ENCODE measurements around the gene FSTL3.
"Not testable (repeated sequence)": the region's sequence is repeated elsewhere in the genome, so short reads cannot be mapped to it uniquely, and the experiment has no call there.

FSTL3 gene

DNA sequence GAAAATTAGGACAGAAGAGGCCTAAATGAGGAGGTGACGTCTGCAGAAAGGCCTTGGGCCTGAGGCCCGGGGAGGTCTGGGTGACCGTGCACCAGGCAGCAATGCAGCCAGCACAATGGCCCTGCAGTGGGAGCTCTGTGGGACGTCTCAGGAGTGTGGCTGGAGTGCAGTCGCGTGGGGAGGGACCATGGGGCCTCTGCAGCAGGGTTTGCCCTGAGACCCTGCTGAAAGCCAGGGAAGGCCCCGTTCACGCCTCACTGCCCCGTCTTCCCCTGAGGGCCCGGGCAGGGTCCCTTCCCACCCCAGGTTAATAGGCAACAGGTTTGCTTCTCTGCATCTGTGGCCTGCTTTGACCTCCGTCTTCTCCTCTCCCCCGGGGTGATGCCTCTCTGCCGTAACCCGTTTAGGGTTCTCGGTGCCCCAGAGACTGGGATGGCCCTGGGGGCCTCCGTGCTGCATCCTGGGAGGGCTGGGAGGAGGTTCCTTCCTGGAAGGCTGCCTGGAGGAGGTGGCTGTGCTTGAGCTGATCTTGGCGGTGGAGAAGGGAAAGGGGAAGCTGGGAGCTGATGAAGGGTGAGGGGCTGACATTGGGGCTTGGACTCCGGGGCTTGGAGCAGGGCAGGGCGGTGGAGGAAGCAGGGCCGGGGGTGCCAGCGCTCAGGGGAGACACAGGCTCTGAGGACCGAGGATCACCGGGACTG lies 42.2 kb downstream of the FSTL3 start:
- no peak for DNase-seq

DNA sequence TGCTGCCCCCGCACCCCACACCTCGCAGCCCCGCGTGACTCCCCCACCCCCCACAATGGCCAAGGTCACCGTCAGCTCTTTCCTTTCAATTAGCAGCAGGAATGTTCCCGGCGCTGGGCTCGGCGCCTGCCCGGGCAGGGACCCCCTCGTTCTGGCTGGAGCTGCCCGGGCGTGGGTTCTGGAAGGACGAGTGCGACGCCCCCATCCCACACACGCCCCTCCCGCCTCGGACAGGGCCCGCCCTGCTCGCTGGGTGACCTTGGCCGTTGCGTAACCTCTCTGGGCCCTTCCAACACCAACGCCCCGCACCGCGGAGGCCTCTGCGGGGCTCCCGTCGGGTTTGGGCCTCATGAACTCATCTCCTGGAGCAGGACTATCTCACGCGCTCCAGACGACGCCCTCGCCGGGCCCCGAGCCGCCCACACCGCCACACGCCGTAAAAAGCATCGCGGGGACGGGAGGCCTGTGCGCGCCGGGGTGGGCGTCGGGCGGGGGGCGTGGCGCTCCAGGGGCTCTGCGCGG lies 42.9 kb downstream of the FSTL3 start:
- DNase-seq: peak; percentile 55

DNA sequence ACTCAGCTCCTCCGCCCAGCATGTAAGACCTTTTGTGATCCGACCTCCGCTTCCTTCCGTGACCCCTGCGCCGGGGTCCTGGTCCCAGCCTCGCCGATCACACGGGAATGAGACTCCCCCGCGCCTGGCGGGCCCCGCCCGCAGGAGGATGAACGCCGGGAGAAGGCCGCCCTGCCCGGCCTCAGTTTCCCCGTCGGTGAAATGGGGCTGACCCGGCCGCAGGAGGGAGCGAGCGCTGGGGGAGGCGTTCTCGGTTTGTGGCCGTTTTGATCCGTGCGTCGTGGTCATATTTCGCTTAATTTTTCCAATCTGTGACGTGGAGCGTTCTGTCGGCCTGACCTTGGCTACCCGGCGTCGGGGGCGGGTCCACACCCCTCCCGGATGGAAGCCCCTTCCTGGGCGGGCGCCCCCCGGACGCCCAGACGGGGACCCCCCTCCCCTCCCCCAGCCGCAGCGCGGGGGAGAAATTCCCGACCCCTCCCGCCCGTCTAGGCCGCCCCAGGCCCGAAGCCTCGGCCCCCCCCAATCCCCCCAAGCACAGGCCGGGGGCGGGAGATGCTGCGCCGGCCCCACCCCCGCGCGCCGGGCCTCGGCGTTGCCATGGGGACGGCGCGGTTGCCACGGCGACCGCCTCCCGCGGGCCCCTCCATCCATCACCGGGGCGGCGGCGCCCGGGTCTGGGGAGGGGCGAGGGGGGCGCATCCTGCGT lies 43.6 kb downstream of the FSTL3 start:
- no peak for DNase-seq

DNA sequence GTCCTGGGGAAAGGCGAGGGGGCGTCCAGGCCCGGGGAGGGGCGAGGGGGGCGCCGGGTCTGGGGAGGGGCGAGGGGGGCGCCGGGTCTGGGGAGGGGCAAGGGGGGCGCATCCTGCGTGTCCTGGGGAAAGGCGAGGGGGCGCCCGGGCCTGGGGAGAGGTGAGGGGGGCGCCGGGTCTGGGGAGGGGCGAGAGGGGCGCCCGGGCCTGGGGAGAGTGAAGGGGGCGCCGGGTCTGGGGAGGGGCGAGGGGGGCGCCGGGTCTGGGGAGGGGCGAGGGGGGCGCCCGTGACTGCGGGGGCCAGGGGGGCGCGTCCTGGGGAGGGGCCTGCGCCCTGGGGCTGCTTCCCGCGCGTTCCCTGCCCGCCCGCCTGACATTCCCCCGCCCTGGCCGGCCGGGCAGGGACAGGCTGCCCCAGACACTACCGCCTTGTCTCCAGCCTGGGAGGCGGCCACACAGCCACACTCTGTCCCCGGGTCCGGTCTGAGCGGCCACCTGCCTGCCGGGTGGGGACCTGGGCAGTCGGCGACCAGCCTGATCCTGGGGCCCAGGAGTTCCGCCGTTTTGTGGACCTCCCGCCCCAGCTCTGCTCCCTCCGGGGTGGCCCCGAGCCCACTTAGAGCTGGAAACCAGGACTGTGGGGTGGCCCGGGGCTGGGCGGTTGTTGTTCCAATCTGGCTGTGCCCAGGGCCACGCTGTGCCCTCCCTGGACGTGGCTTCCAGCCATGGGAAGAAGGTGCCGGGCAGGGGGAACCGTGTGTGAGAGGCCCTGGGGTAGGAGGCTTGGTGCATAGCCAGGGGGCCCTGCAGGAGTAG lies 44.4 kb downstream of the FSTL3 start:
- DNase-seq: no peak

DNA sequence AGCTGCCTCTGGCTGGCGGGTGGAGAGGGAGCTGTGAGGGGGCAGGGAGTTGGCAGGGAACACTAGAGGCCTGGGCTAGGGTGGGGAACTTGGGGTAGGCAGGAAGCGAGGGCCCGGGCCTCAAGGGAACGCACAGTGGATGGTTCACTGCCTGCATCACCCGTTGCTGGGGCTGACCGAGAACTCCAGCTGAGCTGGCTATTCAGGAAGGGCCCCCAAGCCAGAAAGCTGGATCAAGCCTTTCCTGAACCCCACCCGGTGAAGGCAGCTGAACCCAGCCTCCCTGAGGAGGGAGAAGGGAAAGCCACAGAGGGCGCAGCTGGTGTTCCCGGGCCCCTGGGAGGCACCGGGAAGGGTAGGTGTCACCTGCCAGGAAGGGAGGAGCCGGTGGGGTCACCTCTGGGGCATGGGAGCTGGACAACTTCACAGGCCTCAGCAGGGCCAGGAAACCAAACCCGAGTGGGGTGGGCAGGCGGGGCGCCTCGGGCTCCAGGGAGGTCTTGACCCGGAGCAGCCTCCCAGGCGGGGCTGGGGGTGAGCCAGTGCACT lies 46.4 kb downstream of the FSTL3 start:
- no peak for DNase-seq

DNA sequence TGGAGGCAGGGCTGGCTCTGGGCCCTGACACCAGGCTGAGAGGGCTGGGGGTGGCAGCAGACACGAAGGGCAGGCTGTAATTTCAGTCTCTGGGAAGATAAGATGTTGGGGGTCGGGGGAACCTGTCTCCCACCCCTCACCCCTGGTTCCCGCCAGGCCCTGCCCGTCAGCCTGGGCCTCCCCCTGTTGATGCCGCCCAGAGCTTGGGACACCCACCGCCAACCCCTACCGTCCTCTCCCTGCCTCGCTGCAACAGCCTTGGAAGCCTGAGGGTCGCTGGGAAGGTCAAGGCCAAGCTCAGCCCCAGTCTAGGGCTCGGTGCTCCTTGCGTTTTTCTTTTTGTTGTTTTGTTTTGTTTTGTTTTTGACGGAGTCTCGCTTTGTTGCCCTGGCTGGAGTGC lies 47.1 kb downstream of the FSTL3 start:
- no peak for DNase-seq

DNA sequence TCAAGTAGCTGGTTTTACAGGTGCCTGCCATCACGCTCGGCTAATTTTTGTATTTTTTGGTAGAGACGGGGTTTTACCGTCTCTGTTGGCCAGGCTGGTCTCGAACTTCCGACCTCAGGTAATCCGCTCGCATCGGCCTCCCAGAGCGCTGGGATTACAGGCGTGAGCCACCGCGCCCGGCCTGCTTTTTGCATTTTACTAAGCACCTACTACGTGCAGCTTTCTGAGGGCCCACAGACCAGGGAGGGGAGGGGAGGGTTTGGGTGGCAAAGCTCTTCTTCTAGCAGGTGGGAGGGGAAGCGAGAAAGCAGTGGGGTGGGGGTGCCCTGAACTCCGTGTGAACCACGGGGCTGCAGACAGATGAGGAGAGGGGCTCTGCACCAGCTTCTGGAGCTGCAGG lies 47.5 kb downstream of the FSTL3 start:
- DNase-seq: no peak

DNA sequence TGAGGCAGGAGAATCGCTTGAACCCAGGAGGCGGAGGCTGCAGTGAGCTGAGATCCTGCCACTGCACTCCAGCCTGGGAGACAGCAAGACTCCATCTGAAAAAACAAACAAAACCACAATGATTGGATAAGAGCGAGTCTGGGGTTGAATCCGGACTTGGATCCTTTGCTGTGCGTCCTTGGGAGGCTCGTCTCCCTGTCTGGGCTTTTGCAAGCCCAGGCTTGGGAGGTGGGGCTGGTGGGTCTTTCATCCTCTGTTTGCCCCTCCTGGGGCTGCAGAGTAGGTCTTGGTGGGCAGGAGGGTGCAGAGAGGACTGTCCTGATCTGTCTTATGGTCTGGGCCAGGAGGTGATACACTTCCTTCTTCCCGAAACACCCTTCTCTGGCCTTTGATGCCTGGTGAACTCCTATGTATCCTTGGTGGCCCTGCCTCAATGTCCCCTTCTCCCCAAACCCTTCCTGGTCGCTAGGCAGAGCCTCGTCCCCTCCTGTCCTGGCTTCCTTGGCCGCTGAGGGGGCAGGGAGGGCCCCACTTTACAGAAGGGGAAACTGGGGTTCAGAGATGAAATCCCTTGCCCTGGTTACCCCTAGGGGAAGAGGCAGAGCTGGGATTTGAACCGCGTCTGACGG lies 49.4 kb downstream of the FSTL3 start:
- no peak for DNase-seq

DNA sequence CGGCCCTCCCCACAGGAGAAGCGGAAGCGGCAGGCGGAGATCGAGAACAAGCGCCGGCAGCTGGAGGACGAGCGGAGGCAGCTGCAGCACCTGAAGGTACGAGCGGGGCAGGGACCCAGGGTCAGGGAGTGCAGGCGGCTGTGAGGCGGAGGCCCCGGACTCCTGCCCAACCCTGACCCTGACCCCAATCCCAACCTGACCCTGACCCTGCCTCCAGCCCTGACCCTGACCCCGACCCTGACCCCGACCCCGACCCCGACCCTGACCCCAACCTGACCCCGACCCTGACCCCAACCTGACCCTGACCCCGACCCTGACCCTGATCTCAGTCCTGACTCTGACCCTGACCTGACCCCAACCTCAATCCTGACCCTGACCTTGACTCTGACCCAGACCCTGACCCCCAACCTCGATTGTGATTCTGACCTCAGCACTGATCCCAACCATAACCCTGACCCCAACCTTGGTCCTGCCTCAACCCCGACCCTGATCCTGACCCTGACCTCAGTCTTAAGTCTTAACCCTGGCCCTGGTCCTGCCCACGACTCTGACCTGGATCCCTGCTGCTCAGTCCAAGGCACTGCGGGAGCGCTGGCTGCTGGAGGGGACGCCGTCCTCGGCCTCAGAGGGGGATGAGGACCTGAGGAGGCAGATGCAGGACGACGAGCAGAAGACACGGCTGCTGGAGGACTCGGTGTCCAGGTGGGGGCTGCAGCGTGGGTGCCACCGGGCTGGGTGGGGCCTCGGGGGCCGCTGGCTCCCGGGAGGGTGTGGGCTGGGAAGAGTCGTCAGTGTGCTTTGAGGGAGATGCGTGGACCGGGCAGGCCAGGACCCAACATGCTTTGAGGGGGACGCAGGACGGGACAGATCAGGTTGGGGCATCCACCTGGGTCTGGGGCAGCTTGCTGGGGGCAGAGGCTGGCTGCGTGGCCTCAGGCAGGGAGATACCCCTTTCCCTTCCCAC lies 51.1 kb downstream of the FSTL3 start:
- DNase-seq: no peak

DNA sequence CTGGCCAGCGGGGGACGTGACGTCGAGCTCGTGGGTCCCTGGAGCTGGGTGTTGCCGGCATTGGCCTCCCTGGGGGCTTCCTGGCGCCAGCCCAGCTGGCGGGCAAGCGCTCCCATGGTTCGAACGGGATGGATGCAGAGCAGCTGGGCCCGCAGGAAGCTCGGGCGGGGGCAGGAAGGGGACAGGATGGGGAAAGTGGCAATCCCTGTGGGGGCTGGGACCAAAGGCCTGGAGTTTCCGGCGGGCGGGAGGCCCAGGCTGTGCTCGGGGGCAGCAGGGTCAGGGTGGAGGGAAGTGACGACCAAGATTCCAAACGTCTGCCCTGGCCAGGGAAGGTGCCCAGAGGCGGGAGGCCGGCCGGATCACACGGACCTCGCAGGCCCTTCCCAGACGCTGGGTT lies 51.8 kb downstream of the FSTL3 start:
- DNase-seq: no peak

DNA sequence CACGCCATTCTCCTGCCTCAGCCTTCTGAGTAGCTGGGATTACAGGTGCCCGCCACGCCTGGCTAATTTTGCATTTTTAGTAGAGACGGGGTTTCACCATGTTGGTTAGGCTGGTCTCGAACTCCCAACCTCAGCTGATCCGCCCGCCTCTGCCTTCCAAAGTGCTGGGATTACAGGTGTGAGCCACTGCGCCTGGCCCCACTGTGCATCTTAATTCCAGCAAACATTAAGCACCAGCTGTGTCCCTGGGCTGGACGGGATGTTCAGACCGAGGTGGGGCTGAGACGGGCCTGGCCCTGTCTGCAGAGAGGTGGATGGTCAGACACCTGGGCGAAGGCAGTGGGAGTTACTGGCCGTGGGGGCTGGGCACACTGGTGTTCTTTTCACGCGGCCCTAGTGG lies 53.4 kb downstream of the FSTL3 start:
- not testable (repeated sequence) for DNase-seq

DNA sequence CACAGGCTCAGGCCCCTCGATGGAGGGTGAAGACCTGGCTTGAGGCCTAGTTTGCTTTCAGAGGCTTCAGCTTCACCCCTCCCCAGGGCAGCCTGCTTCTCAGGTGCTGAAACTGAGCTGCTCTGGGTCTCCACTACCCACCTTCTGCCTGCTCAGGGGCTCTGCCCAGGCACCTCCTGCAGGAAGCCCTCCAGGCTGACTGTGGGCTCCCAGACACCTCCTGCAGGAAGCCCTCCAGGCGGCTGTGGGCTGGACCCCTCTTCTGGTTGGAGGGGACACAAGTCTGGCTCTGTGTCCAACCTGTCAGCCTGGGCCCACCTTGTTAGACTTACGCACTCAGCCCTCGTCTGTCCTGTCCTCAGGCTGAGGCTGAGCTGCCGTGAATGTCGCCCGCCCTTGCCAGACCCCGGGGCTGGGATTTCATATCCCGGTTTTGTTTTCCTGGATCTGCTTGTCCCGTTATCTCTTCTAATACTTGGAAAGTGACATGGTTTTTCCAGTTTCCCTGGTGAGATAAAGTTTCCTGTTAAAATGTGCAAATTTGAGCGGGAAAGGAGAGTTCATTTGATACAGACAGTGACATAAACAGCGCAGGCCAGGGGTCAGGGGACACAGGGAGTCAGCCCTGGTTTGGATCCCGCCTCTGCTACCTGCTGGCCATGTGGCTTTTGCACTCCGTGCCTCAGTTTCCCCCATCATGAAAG lies 53.9 kb downstream of the FSTL3 start:
- no peak for DNase-seq

DNA sequence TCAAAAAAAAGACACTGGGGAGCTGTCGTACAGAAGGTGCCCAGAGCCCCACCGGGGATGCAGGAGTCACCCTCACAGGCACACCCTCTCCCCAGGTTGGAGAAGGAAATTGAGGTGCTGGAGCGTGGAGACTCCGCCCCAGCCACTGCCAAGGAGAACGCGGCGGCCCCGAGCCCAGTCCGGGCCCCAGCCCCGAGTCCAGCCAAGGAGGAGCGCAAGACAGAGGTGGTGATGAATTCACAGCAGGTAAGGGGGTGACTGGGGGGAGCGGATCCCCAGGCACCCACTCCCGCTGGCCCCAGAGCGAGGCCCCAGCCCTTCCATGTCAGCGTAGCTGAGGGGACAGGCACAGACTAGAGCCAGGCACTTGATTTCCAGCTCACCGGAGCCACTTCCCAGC lies 54.8 kb downstream of the FSTL3 start:
- no peak for DNase-seq

DNA sequence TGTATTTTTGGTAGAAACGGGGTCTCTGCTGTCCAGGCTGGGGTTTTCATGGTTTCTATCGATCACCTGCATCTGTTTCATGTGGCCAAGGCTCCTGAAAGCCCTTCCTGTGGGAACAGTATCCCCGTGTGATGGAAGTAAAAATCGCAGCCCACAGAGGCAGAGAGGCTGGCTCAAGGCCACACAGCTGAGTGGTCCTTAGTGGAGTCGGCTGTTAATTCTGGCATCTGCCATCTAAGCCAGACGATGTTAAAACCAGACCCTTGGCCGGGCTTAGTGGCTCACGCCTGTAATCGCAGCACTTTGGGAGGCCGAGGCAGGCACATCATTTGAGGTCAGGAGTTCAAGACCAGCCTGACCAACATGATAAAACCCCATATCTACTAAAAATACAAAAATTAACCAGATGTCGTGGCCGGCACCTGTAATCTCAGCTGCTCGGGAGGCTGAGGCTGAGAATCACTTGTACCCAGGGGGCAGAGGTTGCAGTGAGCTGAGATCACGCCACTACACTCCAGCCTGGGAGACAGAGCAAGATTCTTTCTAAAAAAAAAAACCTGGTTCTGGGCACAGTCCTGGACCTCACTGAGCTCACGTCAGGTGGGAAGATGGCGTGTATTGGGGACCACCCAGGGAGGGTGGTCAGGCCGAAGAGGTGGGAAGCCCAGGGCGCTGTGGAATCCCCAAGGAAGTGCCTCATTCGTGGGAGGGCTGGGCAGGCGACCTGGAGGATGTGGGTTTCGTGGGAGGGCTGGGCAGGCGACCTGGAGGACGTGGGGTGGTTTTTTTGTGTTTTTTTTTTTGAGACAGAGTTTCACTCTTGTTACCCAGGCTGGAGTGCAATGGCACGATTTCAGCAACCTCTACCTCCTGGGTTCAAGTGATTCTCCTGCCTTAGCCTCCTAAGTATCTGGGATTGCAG lies 56.2 kb downstream of the FSTL3 start:
- DNase-seq: no peak

All from MV-4-11 (cell line).